SK-N-SH treated with all-trans-retinoic acid at 6 μM for 48 hours (cell line): ENCODE data around the gene CPNE5.

Source experiments
- ATAC-seq: fragments of 200-7000 bp; cut with Tn5 transposase; 3 replicates; pipeline ENCODE4 v1.9.1; 2020; ENCODE audit warnings: mild to moderate bottlenecking, moderate library complexity
- ARNTL ChIP-seq: fragments of 450-650 bp; formaldehyde crosslinking; IDR thresholded peaks from 2 replicates; pipeline ENCODE4 v1.5.0; 2020; ENCODE audit warnings: low read depth, mild to moderate bottlenecking, moderate library complexity, borderline replicate concordance
- BACH2 ChIP-seq: fragments of 250-450 bp; sonication (Bioruptor Pico); IDR thresholded peaks from 2 replicates; pipeline ENCODE4 v1.9.0; 2021; ENCODE audit warnings: mild to moderate bottlenecking, borderline replicate concordance
- CREB5 ChIP-seq: fragments of 250-450 bp; sonication (Bioruptor Pico); IDR thresholded peaks from 2 replicates; pipeline ENCODE4 v1.5.1; 2020; ENCODE audit warnings: low read depth, mild to moderate bottlenecking, moderate library complexity
- CSRNP3 ChIP-seq: fragments of 250-450 bp; sonication (Bioruptor Pico); IDR thresholded peaks from 2 replicates; pipeline ENCODE4 v1.5.1; 2021; ENCODE audit warnings: mild to moderate bottlenecking, moderate library complexity
- ESRRG ChIP-seq: fragments of 250-450 bp; sonication (Bioruptor Pico); IDR thresholded peaks from 2 replicates; pipeline ENCODE4 v1.6.1; 2021; ENCODE audit warnings: mild to moderate bottlenecking
- GLIS3 ChIP-seq: fragments of 250-450 bp; sonication (Bioruptor Pico); IDR thresholded peaks from 2 replicates; pipeline ENCODE4 v1.5.0; 2020; ENCODE audit warnings: mild to moderate bottlenecking, moderate library complexity
- ISL1 ChIP-seq: fragments of 250-450 bp; sonication (Bioruptor Pico); IDR thresholded peaks from 2 replicates; pipeline ENCODE4 v2.1.2; 2022; ENCODE audit warnings: mild to moderate bottlenecking, moderate library complexity
- OSR1 ChIP-seq: fragments of 250-450 bp; sonication (Bioruptor Pico); IDR thresholded peaks from 2 replicates; pipeline ENCODE4 v1.8.0; 2022; ENCODE audit warnings: moderate library complexity, mild to moderate bottlenecking, inconsistent platforms
- PATZ1 ChIP-seq: fragments of 250-450 bp; sonication (Bioruptor Pico); IDR thresholded peaks from 2 replicates; pipeline ENCODE4 v1.8.0; 2020; ENCODE audit warnings: mild to moderate bottlenecking, moderate library complexity, borderline replicate concordance
- POU6F1 ChIP-seq: fragments of 250-450 bp; sonication (Bioruptor Pico); IDR thresholded peaks from 2 replicates; pipeline ENCODE4 v1.8.0; 2021; ENCODE audit warnings: low read depth, mild to moderate bottlenecking, moderate library complexity, borderline replicate concordance
- PPARA ChIP-seq: fragments of 250-450 bp; sonication (Bioruptor Pico); IDR thresholded peaks from 2 replicates; pipeline ENCODE4 v1.5.0; 2020; ENCODE audit warnings: mild to moderate bottlenecking, borderline replicate concordance
- RARB ChIP-seq: fragments of 250-450 bp; sonication (Bioruptor Pico); IDR thresholded peaks from 2 replicates; pipeline ENCODE4 v1.8.0; 2021; ENCODE audit warnings: mild to moderate bottlenecking, moderate library complexity
- SNAI2 ChIP-seq: fragments of 250-450 bp; sonication (Bioruptor Pico); IDR thresholded peaks from 2 replicates; pipeline ENCODE4 v1.5.0; 2020; ENCODE audit warnings: mild to moderate bottlenecking, moderate library complexity
- TOX ChIP-seq: fragments of 250-450 bp; sonication (Bioruptor Pico); IDR thresholded peaks from 2 replicates; pipeline ENCODE4 v1.8.0; 2021; ENCODE audit warnings: mild to moderate bottlenecking, moderate library complexity, borderline replicate concordance
- ZC3H10 ChIP-seq: fragments of 250-450 bp; sonication (Bioruptor Pico); IDR thresholded peaks from 2 replicates; pipeline ENCODE4 v1.5.1; 2021; ENCODE audit warnings: mild to moderate bottlenecking, moderate library complexity
- ZFP3 ChIP-seq: fragments of 250-450 bp; sonication (Bioruptor Pico); IDR thresholded peaks from 2 replicates; pipeline ENCODE4 v1.5.0; 2020; ENCODE audit warnings: mild to moderate bottlenecking, moderate library complexity
- ZFP30 ChIP-seq: fragments of 450-650 bp; formaldehyde crosslinking; IDR thresholded peaks from 2 replicates; pipeline ENCODE4 v1.5.0; 2022; ENCODE audit warnings: mild to moderate bottlenecking, moderate library complexity
- ZNF565 ChIP-seq: fragments of 450-650 bp; formaldehyde crosslinking; conservative IDR thresholded peaks from 2 replicates; pipeline ENCODE4 v1.5.0; 2020; ENCODE audit warnings: low read depth, mild to moderate bottlenecking, moderate library complexity
- ZNF70 ChIP-seq: fragments of 450-650 bp; formaldehyde crosslinking; IDR thresholded peaks from 2 replicates; pipeline ENCODE4 v1.5.0; 2020; ENCODE audit warnings: mild to moderate bottlenecking, moderate library complexity
- ZNF8 ChIP-seq: fragments of 450-650 bp; formaldehyde crosslinking; IDR thresholded peaks from 2 replicates; pipeline ENCODE4 v1.5.0; 2020; ENCODE audit warnings: mild to moderate bottlenecking, moderate library complexity

The CPNE5 gene

GRCh38 chr6:36701401-36701991 is 137.7 kb downstream of the CPNE5 start:
- TF ChIP-seq ZNF70 (CRISPR knock-in tag) (no peak), ESRRG (CRISPR knock-in tag) (no peak), ZFP30 (CRISPR knock-in tag) (no peak), CSRNP3 (CRISPR knock-in tag) (no peak), SNAI2 (CRISPR knock-in tag) (no peak), TOX (CRISPR knock-in tag) (no peak), ARNTL (CRISPR knock-in tag) (no peak), PATZ1 (CRISPR knock-in tag) (no peak), GLIS3 (CRISPR knock-in tag) (no peak), ISL1 (CRISPR knock-in tag) (no peak), CREB5 (CRISPR knock-in tag) (no peak), ZFP3 (CRISPR knock-in tag) (no peak), POU6F1 (CRISPR knock-in tag) (no peak), RARB (CRISPR knock-in tag) (no peak), ZNF8 (CRISPR knock-in tag) (no peak), BACH2 (no peak), OSR1 (CRISPR knock-in tag) (no peak)
- TF ChIP-seq, all 23 proteins: peak for 0
- ATAC-seq: peak; percentile 63

- ATAC-seq: no peak
- TF ChIP-seq TOX (CRISPR knock-in tag): no peak
- no peak for TF ChIP-seq ZFP3 (CRISPR knock-in tag)
- TF ChIP-seq ZNF70 (CRISPR knock-in tag): no peak
- no peak for TF ChIP-seq BACH2
- no peak for TF ChIP-seq ZNF565 (CRISPR knock-in tag)
- TF ChIP-seq, all 23 proteins: peak for 0
Observed at GRCh38 chr6:36700831-36701230, 138.4 kb downstream of the CPNE5 start.

- TF ChIP-seq GLIS3 (CRISPR knock-in tag) (no peak), ARNTL (CRISPR knock-in tag) (no peak), SNAI2 (CRISPR knock-in tag) (no peak), CSRNP3 (CRISPR knock-in tag) (no peak), RARB (CRISPR knock-in tag) (no peak), PPARA (no peak), ZNF8 (CRISPR knock-in tag) (no peak), ZC3H10 (CRISPR knock-in tag) (no peak), TOX (CRISPR knock-in tag) (no peak), ESRRG (CRISPR knock-in tag) (no peak), ISL1 (CRISPR knock-in tag) (no peak), ZNF70 (CRISPR knock-in tag) (no peak), CREB5 (CRISPR knock-in tag) (no peak)
- no peak for ATAC-seq
Observed at GRCh38 chr6:36700071-36700812, 139.0 kb downstream of the CPNE5 start.
